ENCODE results near the gene MBNL1. TPM values are rescaled to one million over a fixed set of nuclear protein-coding genes. Genes with fewer than 3 reads are reported as not detected.

Gene MBNL1
- total and polyA plus RNA-seq, 3 donors from 2014 or later: 36.5 to 167 (median 145) TPM

GRCh38 chr3:152357587-152357986 is 88.9 kb downstream of the MBNL1 start:
- intact Hi-C loops (cut with DNase I; ENCODE audit: low total_unique reads): no loop called here
- H3K36me3 ChIP-seq (ENCODE audit: low read depth, missing control alignments): no peaks in the 10 kb centered on the region
- H3K27me3 ChIP-seq: no peaks in the 10 kb centered on the region
- no peaks in the 10 kb centered on the region for H3K4me1 ChIP-seq
- TF ChIP-seq CTCF (IDR thresholded peaks at IDR 0.05): no peak
- no peaks in the 10 kb centered on the region for H3K9me3 ChIP-seq
- no peak for DNase-seq
- no peak overlapping the region for H3K27ac ChIP-seq
- no peak overlapping the region for H3K4me3 ChIP-seq

GRCh38 chr3:152359385-152360248 is 90.9 kb downstream of the MBNL1 start:
- H3K36me3 ChIP-seq (ENCODE audit: low read depth, missing control alignments): no peaks in the 10 kb centered on the region
- H3K4me3 ChIP-seq: no peak overlapping the region
- 55 to 56% methylated on average over 2 of the region's 2 CpGs for WGBS, 2 donors
- intact Hi-C loops (cut with DNase I; ENCODE audit: low total_unique reads): no loop called here
- no peaks in the 10 kb centered on the region for H3K9me3 ChIP-seq
- H3K27me3 ChIP-seq: no peaks in the 10 kb centered on the region
- DNase-seq: no peak
- H3K4me1 ChIP-seq: no peaks in the 10 kb centered on the region
- TF ChIP-seq POLR2A (IDR thresholded peaks at IDR 0.05) (no peak), CTCF (IDR thresholded peaks at IDR 0.05) (no peak)
- H3K27ac ChIP-seq: no peak overlapping the region

GRCh38 chr3:152360302-152360701 is 91.6 kb downstream of the MBNL1 start:
- intact Hi-C loops (cut with DNase I; ENCODE audit: low total_unique reads): no loop called here
- TF ChIP-seq CTCF (IDR thresholded peaks at IDR 0.05): no peak
- no peak for TF ChIP-seq POLR2A (IDR thresholded peaks at IDR 0.05)
- Histone ChIP-seq H3K4me1 (no peaks in the 10 kb centered on the region), H3K27ac (no peak overlapping the region), H3K27me3 (no peaks in the 10 kb centered on the region), H3K9me3 (no peaks in the 10 kb centered on the region), H3K4me3 (no peak overlapping the region), H3K36me3 (ENCODE audit: low read depth, missing control alignments) (no peaks in the 10 kb centered on the region)
- WGBS, 2 donors: 64 to 67% methylated on average over 2 of the region's 2 CpGs
- DNase-seq: no peak

- no peak for DNase-seq
- Histone ChIP-seq H3K27me3 (no peaks in the 10 kb centered on the region), H3K4me1 (no peaks in the 10 kb centered on the region), H3K36me3 (ENCODE audit: low read depth, missing control alignments) (no peaks in the 10 kb centered on the region), H3K27ac (no peak overlapping the region), H3K9me3 (no peaks in the 10 kb centered on the region), H3K4me3 (no peak overlapping the region)
- TF ChIP-seq POLR2A (IDR thresholded peaks at IDR 0.05) (no peak), CTCF (IDR thresholded peaks at IDR 0.05) (no peak)
- intact Hi-C loops (cut with DNase I; ENCODE audit: low total_unique reads): no loop called here
- WGBS, 2 donors: 90 to 95% methylated on average over 1 of the region's 1 CpG
These were observed 92.2 kb downstream of the MBNL1 start for GRCh38 chr3:152360966-152361365.

GRCh38 chr3:152362086-152362485 is 93.4 kb downstream of the MBNL1 start:
- no peaks in the 10 kb centered on the region for H3K9me3 ChIP-seq
- no peak for DNase-seq
- 90 to 92% methylated on average over 5 of the region's 5 CpGs for WGBS, 2 donors
- no peak overlapping the region for H3K27ac ChIP-seq
- intact Hi-C loops (cut with DNase I; ENCODE audit: low total_unique reads): no loop called here
- TF ChIP-seq POLR2A (IDR thresholded peaks at IDR 0.05) (no peak), CTCF (IDR thresholded peaks at IDR 0.05) (no peak)
- H3K4me1 ChIP-seq: no peaks in the 10 kb centered on the region
- H3K27me3 ChIP-seq: no peaks in the 10 kb centered on the region
- H3K4me3 ChIP-seq: no peak overlapping the region
- H3K36me3 ChIP-seq (ENCODE audit: low read depth, missing control alignments): no peaks in the 10 kb centered on the region

Measured in testis (tissue), 3 donors.